GM08714 (cell line): ENCODE data around the gene TMEM132D.

Source experiments
- H3K4me3 ChIP-seq: fragments of 200-500 bp; sonication (Bioruptor generic); 2 replicates; pipeline ENCODE4 v1.5.1; 2014; ENCODE audit warnings: mild to moderate bottlenecking, low read length, inconsistent platforms
- ZNF274 ChIP-seq: IDR thresholded peaks from 2 replicates; pipeline ENCODE4 v1.6.1; 2012; ENCODE audit warnings: mild to moderate bottlenecking, low read depth, low read length

The TMEM132D gene

GRCh38 chr12:129893691-129894090, 10.1 kb downstream of the TMEM132D start:
- no peak for TF ChIP-seq ZNF274

GRCh38 chr12:129887101-129887500, 16.7 kb downstream of the TMEM132D start:
- H3K4me3 ChIP-seq, result no peak overlapping the region
- no peak for TF ChIP-seq ZNF274

More at GRCh38 chr12:129893691-129894090, 10.1 kb downstream of the TMEM132D start:
- no peak overlapping the region for H3K4me3 ChIP-seq

- no peak overlapping the region for H3K4me3 ChIP-seq
- TF ChIP-seq ZNF274, result no peak
Measured at GRCh38 chr12:129886541-129886940, 17.3 kb downstream of the TMEM132D start.

DNA sequence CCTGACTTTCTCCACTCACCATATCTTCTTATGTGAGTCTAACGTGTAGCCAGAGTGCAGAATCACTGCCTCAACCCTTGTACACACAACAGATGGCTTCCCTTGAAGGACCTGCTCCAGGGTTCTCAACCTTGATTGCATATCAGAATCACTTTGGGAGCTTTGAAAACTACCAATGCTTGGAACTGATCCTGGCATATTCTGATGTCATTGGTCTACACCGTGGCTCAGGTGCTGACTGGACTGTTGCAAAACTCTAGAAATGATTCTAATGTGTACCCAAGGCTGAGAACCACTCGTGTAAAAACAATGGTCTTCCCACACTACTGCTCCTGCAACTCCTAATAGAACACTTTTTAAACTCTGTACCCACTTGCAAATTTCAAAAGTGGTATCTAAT, 18.5 kb downstream of the TMEM132D start:
- TF ChIP-seq ZNF274, result no peak
- H3K4me3 ChIP-seq, result no peak overlapping the region

DNA sequence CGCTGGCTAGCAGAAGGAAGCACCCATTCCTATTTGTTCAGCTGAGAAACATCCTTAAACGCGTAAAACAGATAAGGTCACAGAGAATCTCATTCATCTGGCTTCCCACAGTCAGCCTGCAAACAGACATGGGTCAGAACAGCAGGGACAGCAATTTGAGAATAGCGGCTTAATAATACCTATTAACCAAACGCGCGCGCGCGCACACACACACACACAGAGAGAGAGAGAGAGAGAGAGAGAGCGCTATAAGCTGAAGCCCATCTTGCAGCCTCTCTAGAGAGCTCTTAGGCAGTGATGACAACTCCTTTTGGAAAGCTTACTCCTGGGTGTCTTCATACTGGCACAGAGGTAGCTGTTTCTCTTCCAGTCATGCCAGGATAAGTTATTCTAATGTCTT, 26.4 kb downstream of the TMEM132D start:
- no peak for TF ChIP-seq ZNF274
- no peak overlapping the region for H3K4me3 ChIP-seq

DNA sequence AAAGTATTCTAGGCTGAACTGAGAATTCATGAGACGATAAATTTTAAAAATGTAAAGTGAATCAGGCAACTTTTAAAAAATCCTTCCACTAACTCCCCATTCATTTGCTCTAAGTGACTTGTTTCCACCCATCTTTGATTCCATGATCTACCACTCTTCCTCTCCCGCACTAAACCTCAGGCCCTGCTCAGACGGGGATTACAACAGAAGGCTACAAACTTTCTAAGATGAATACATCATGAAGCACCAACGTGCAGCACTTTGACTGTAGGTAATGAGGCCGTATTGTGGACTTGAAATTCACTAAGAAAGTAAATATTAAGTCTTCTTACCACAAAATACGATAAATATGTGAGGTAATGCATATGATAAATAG, 30.0 kb downstream of the TMEM132D start:
- TF ChIP-seq ZNF274, result no peak
- H3K4me3 ChIP-seq, result no peak overlapping the region

- no peak for TF ChIP-seq ZNF274
- H3K4me3 ChIP-seq, result no peak overlapping the region
Measured at GRCh38 chr12:129873111-129873832, 30.6 kb downstream of the TMEM132D start.

DNA sequence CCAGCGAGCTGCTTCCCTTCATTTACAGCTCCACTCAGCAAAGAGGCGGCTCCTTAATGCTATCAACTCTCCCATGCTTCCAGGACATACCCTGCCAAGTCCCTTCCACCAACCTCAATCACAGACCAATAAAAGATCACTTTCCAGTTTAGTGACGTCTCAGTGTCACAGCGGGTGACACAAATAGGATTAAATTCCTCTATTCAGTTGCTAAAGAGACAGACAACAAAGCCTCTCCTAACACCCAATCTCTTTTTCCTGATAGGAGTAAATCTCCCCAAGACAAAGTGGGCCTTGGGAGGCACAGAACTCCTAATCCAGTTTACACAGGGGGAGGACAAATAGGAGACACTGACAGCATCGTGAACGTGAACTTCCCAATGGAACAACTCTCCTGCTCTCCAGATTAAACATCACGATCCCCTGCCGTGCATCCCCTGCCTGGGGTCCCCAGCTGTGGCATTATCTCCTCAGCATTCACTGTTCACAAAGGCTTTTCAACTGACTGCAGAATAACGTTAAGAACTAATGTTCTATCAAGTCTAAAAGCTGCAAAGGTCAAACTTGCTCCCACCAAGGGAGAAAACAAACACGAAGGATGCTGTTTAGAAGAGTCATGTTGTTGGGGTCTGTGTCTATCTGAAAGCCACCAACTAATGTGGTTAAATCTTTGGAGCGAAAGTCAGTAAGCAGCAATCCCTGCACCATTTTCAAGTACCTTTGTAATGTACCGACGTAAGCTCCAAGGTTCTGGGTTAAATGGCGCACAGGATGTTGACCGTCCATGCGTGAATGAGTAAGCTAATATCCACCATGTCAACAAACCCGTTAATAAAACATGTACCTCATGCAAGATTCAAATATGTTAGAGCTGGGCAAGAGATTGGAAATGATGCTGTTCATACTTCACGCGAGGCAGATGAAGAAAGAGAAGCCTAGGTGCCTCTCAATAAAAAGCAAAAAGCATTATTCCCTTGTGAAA, 31.5 kb downstream of the TMEM132D start:
- TF ChIP-seq ZNF274, result no peak
- H3K4me3 ChIP-seq, result no peak overlapping the region

DNA sequence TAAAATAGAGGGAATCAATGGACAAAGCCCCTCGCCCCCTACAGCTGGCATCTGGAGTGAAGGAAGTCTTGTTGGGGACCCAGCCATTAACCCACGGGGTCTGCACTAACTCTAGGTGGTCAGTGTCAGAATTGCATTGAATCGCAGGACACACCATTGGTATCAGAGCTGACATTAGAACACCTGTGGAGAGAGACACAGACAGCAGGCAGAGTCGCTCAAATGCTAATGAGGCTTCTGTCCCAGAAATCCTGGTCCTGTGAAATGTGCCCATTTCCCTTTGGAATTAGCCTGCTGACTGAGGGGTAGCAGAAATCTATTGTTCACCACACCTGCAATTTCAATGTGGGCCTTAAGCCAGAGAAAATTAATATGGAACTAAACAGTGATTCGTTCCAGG, 33.0 kb downstream of the TMEM132D start:
- no peak overlapping the region for H3K4me3 ChIP-seq
- no peak for TF ChIP-seq ZNF274

DNA sequence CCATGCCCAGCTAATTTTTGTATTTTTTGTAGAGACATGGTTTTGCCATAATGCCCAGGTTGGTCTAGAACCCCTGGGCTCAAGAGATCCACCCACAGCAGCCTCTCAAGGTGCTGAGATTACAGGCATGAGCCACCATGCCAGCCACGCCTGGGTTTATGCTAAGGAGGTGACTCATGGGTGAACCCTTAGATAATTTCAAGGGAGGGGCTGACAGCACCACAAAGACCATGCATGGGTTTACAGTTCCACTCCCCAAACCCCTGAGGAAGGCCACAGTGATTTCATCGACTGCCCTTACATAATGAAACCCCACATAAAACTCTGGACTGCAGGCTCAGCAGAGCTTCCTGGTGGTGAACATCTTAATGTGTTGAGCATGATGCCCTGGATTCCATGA, 33.7 kb downstream of the TMEM132D start:
- H3K4me3 ChIP-seq, result no peak overlapping the region
- TF ChIP-seq ZNF274, result no peak

DNA sequence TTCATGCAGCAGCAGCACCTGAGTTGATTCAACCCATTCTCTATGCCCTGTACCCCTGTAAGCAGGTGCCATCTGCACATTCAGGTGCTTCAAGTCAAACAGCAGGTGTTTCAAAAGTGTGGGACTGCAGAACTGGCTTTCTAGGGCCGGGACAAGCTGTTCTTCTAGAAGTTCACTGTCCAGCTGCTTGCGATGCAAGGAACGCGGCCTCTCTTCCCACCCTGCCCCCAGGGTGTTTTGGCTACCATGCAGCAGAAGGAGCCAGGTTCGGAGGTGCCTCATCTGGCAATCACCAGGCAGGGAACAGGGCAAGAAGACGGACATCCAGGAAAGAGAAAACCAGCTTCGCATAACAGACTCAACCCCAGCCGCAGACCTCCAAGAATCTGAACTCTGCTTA, 35.2 kb downstream of the TMEM132D start:
- no peak overlapping the region for H3K4me3 ChIP-seq
- no peak for TF ChIP-seq ZNF274

DNA sequence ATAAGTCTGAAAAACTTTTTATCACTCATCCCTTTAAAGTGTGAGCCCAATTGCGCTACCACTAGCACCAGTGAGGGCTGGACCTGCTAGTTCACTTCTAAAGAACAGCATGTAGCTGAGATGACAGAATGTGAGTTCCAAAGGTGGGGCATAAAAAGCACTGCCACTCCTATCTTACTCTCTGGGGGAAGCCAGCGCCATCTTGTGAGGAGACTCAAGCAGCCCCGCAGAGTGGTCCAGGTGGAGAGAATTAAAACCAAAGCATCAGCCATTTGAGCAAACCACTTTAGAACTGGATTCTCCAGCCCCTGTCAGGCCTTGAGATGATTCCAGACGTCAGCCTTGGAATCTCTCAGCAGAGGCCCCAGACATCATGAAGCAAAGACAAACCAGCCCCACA, 39.9 kb downstream of the TMEM132D start:
- no peak for TF ChIP-seq ZNF274

DNA sequence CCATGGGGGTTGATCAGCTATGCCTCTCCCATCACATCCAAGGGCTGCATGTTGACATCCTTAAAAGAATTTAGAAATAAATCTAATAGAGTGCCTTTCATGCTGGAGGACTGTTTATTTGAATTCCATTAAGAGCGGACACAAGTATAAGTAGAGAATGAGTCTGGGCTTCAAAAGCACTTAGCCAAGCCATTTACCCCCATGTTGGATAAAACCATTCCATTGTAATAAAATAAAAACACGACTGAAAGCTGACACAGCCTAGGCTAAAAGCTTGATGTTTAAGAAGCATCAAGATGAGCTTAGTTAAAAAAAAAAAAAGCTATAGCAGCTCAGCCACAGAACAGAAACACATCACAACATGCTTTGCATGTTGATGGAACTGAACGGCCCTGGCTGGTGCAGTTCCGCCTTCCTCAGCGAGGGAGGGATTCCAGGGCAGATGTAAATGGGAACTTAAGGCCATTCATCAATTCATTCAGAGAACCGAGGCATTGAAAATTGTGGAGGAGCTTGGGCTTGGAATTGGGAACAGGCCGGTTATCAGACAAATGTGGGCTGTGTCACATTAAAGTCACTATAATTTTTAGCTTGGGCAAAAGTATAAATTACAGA, 41.2 kb downstream of the TMEM132D start:
- no peak overlapping the region for H3K4me3 ChIP-seq
- no peak for TF ChIP-seq ZNF274

More for the DNA sequence above, 39.9 kb downstream of the TMEM132D start:
- no peak overlapping the region for H3K4me3 ChIP-seq

DNA sequence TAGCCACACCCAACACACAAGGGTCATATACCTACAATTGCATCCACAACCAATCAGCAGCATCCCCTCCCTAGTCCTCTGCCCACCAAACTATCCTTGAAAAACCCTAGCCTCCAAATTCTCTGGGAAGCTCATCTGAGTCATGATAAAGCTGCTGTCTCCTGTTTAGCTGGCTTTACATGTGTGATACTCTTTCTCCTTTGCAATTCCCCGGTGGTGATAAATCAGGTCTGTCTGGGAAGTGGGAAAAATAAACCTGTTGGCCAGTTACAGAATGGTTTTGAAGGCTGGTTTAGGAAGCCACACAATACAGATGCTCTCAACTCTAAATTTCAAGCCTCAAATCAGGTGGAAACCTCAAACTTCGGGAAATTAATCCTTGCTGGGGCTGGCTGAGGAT, 41.9 kb downstream of the TMEM132D start:
- no peak overlapping the region for H3K4me3 ChIP-seq
- no peak for TF ChIP-seq ZNF274
